Fibroblast of gingiva (primary cell): Measurements from ENCODE around the gene LNX2.

Source experiments
- DNase-seq: peaks from one replicate; pipeline ENCODE4 v3.0.0-alpha.2; 2011; ENCODE audit warnings: low read depth

LNX2 gene

GRCh38 chr13:27620377-27621115 lies at the start of gene LNX2:
TSS of gene LNX2 (minus strand) at chr13:27620529. CDS start at chr13:27581703, 38,826 bp downstream.
- peak; percentile 97 for DNase-seq

- no peak for DNase-seq
Measured at GRCh38 chr13:27667946-27668345, 47.6 kb upstream of the LNX2 start.

- no peak for DNase-seq
Measured at GRCh38 chr13:27666951-27667350, 46.6 kb upstream of the LNX2 start.

- no peak for DNase-seq
Measured at GRCh38 chr13:27665761-27666160, 45.4 kb upstream of the LNX2 start.

GRCh38 chr13:27665333-27665732 lies 45.0 kb upstream of the LNX2 start:
- no peak for DNase-seq

GRCh38 chr13:27663947-27664346 lies 43.6 kb upstream of the LNX2 start:
- DNase-seq = no peak

- no peak for DNase-seq
Measured at GRCh38 chr13:27662738-27663470, 42.6 kb upstream of the LNX2 start.

GRCh38 chr13:27661017-27661416 lies 40.7 kb upstream of the LNX2 start:
- DNase-seq = no peak

- no peak for DNase-seq
Measured at GRCh38 chr13:27660511-27660910, 40.2 kb upstream of the LNX2 start.

GRCh38 chr13:27659145-27659865 lies 39.0 kb upstream of the LNX2 start:
- DNase-seq = no peak

- peak; percentile 4 for DNase-seq
Measured at GRCh38 chr13:27658546-27658945, 38.2 kb upstream of the LNX2 start.

GRCh38 chr13:27657724-27658123 lies 37.4 kb upstream of the LNX2 start:
- DNase-seq = no peak

- no peak for DNase-seq
Measured at GRCh38 chr13:27654816-27655215, 34.5 kb upstream of the LNX2 start.

- peak; percentile 14 for DNase-seq
Measured at GRCh38 chr13:27654059-27654458, 33.7 kb upstream of the LNX2 start.

- no peak for DNase-seq
Measured at GRCh38 chr13:27650312-27650711, 30.0 kb upstream of the LNX2 start.

- DNase-seq = peak; percentile 86
Measured at GRCh38 chr13:27644302-27644701, 24.0 kb upstream of the LNX2 start.

GRCh38 chr13:27643334-27644132 lies 23.2 kb upstream of the LNX2 start:
- no peak for DNase-seq

- no peak for DNase-seq
Measured at GRCh38 chr13:27641711-27642502, 21.6 kb upstream of the LNX2 start.

GRCh38 chr13:27639186-27639585 lies 18.9 kb upstream of the LNX2 start:
- DNase-seq = no peak

- DNase-seq = no peak
Measured at GRCh38 chr13:27638521-27638920, 18.2 kb upstream of the LNX2 start.

GRCh38 chr13:27638001-27638400 lies 17.7 kb upstream of the LNX2 start:
- DNase-seq = no peak
